Endothelial cell of umbilical vein (primary cell): Measurements from ENCODE around the gene CTLA4. TPM values are rescaled to one million over a fixed set of nuclear protein-coding genes. Genes with fewer than 3 reads are reported as not detected.

Experiments used
- BruUV-seq: library from RNA; stranded (reverse); fragments of 400-500 nt; replicated peaks from 2 replicates; lab custom pipeline; 2021; lab: Mats Ljungman, UMichigan
- CTCF ChIA-PET: fragments of 300-600, 350-600 bp; sonication (Branson Sonifier 250); formaldehyde crosslinking; loops from one replicate; lab custom pipeline; 2021; ENCODE audit warnings: antibody characterized with exemption, inconsistent platforms; lab: Charles Lee
- POLR2A ChIA-PET: fragments of 300-600, 350-600 bp; sonication (Branson Sonifier 250); formaldehyde crosslinking; loops from one replicate; lab custom pipeline; 2021; ENCODE audit warnings: antibody characterized with exemption, inconsistent platforms; lab: Charles Lee
- DNase-seq: peaks from one replicate; pipeline ENCODE4 v3.0.0-alpha.2; 2011; ENCODE audit warnings: low read depth, low spot score
- FAIRE-seq: peaks from 2 replicates; lab custom pipeline; 2011; peaks lifted over from hg19 to GRCh38; lab: Jason Lieb, UNC
- H2AFZ ChIP-seq: 2 replicates; pipeline ENCODE4 v1.6.0; 2012; ENCODE audit warnings: low read depth, low read length, control low read depth, inconsistent platforms
- H3K27ac ChIP-seq: 2 replicates; pipeline ENCODE4 v1.5.1; 2011; ENCODE audit warnings: low read depth, mild to moderate bottlenecking, control low read depth, low read length, moderate library complexity; ENCODE audit not compliant: insufficient read depth
- H3K27me3 ChIP-seq, 2 experiments: 2 replicates each; pipeline versions ENCODE4 v1.6.0 to v1.6.1; 2011; ENCODE audit warnings: low read length in 2 of 2, mixed read lengths in 1 of 2; ENCODE audit not compliant: control insufficient read depth in 2 of 2, insufficient read depth in 2 of 2
- H3K36me3 ChIP-seq, 2 experiments: 2 replicates in 1 of 2; 3 replicates in 1 of 2; pipeline ENCODE4 v1.5.1; 2011; ENCODE audit warnings: low read length in 2 of 2, mild to moderate bottlenecking in 1 of 2, moderate library complexity in 1 of 2; ENCODE audit not compliant: control insufficient read depth in 2 of 2, insufficient read depth in 2 of 2; ENCODE audit errors: extremely low read depth in 1 of 2
- H3K4me1 ChIP-seq: 3 replicates; pipeline ENCODE4 v1.5.1; 2011; ENCODE audit warnings: mild to moderate bottlenecking, low read length; ENCODE audit not compliant: control insufficient read depth, insufficient read depth; ENCODE audit errors: extremely low read depth
- H3K4me2 ChIP-seq: 2 replicates; pipeline ENCODE4 v1.6.1; 2011; ENCODE audit warnings: low read length, control low read depth, mixed read lengths; ENCODE audit not compliant: insufficient read depth
- H3K4me3 ChIP-seq, 3 experiments: fragments of 200-600 bp in 1 of 3; sonication (generic), shearing (Covaris generic) in 1 of 3; replicated peaks in 1 of 3; 2 replicates each; pipeline ENCODE4 v1.5.1; 2011 to 2016; ENCODE audit warnings: control low read depth in 3 of 3, low read length in 3 of 3, mild to moderate bottlenecking in 2 of 3, inconsistent platforms in 1 of 3, low read depth in 1 of 3, moderate library complexity in 1 of 3; ENCODE audit not compliant: insufficient read depth in 1 of 3
- H3K79me2 ChIP-seq: 2 replicates; pipeline ENCODE4 v1.6.0; 2012; ENCODE audit warnings: low read length, inconsistent platforms; ENCODE audit not compliant: control insufficient read depth, insufficient read depth
- H3K9ac ChIP-seq: replicated peaks from 2 replicates; pipeline ENCODE3; 2011; ENCODE audit warnings: low read length, control low read depth; ENCODE audit not compliant: insufficient read depth; ENCODE audit errors: extremely low read depth
- H3K9me1 ChIP-seq: replicated peaks from 3 replicates; pipeline ENCODE4 v1.6.0; 2011; ENCODE audit warnings: mild to moderate bottlenecking, low read length; ENCODE audit not compliant: control insufficient read depth, insufficient read depth; ENCODE audit errors: extremely low read depth
- H3K9me3 ChIP-seq: replicated peaks from 2 replicates; pipeline ENCODE4 v1.5.1; 2012; ENCODE audit warnings: low read length, inconsistent platforms; ENCODE audit not compliant: control insufficient read depth, insufficient read depth
- H4K20me1 ChIP-seq: replicated peaks from 2 replicates; pipeline ENCODE3; 2011; ENCODE audit warnings: mild to moderate bottlenecking, low read length; ENCODE audit not compliant: control insufficient read depth, insufficient read depth; ENCODE audit errors: extremely low read depth
- EZH2 ChIP-seq: IDR thresholded peaks from 2 replicates; pipeline ENCODE4 v1.6.1; 2012; ENCODE audit warnings: borderline replicate concordance, low read depth, mild to moderate bottlenecking, moderate library complexity, low read length, inconsistent platforms; ENCODE audit not compliant: severe bottlenecking
- FOS ChIP-seq: IDR thresholded peaks from 2 replicates; pipeline ENCODE4 v1.6.1; 2011; ENCODE audit warnings: mild to moderate bottlenecking, low read length, moderate library complexity, borderline replicate concordance; ENCODE audit not compliant: insufficient read depth
- GATA2 ChIP-seq: IDR thresholded peaks from 2 replicates; pipeline ENCODE4 v1.7.0; 2011; ENCODE audit warnings: low read depth, mild to moderate bottlenecking, moderate library complexity, mixed read lengths, low read length; ENCODE audit not compliant: insufficient read length, insufficient read depth
- JUN ChIP-seq: IDR thresholded peaks from 2 replicates; pipeline ENCODE4 v1.6.1; 2011; ENCODE audit warnings: borderline replicate concordance, low read depth; ENCODE audit not compliant: insufficient read length, insufficient read depth
- MYC ChIP-seq: IDR thresholded peaks from one replicate; pipeline ENCODE4 v1.6.1; 2011; ENCODE audit warnings: mild to moderate bottlenecking, low read depth, low read length
- POLR2A ChIP-seq: IDR thresholded peaks from 2 replicates; pipeline ENCODE4 v1.6.1; 2012; ENCODE audit warnings: low read depth, mild to moderate bottlenecking, control low read depth, low read length
- POLR2AphosphoS5 ChIP-seq: IDR thresholded peaks from 2 replicates; pipeline ENCODE4 v1.6.1; 2012; ENCODE audit warnings: low read depth, mild to moderate bottlenecking, control low read depth, low read length, moderate library complexity; ENCODE audit not compliant: insufficient read depth
- dilution Hi-C: fragments of 300-500 bp; cut with MboI; formaldehyde crosslinking; loops from one replicate; pipeline ENCODE4 v1.15.0; 2019; ENCODE audit warnings: low sequenced_read_pairs; ENCODE audit not compliant: extremely low pct_ligation_motif_present
- intact Hi-C: fragments of 100-400 bp; cut with micrococcal nuclease; formaldehyde crosslinking; loops from one replicate; pipeline ENCODE4 v1.10.0; 2022
- polyA plus RNA-seq, 4 experiments: library from polyadenylated mRNA; depleted of rRNA in 3 of 4; stranded (reverse) in 3 of 4; unstranded in 1 of 4; fragments of >200 nt; gene quantifications; 2 replicates each; pipeline versions ENCODE4 v1.2.1 to v1.2.3, GENCODE V29; 2011 to 2012; ENCODE audit warnings: missing spikeins in 1 of 4
- total RNA-seq: library from RNA; stranded (reverse); gene quantifications from 2 replicates; pipeline ENCODE4 v1.2.3, GENCODE V29; 2021
- TF ChIP-seq, protein P1 (sequence below), 2 donors: IDR thresholded peaks; 1 replicate in 1 of 2; 2 replicates in 1 of 2; pipeline ENCODE4 v1.5.1; 2011; ENCODE audit warnings: low read length in 2 of 2, mild to moderate bottlenecking in 2 of 2, moderate library complexity in 2 of 2, control low read depth in 1 of 2, inconsistent platforms in 1 of 2, low read depth in 1 of 2; ENCODE audit not compliant: insufficient read depth in 1 of 2; ENCODE audit errors: extremely low read depth in 1 of 2
- TF ChIP-seq, protein P2 (sequence below): IDR thresholded peaks from 2 replicates; pipeline ENCODE4 v1.6.1; 2011; ENCODE audit not compliant: insufficient read depth, insufficient read length

Gene CTLA4
- total and polyA plus RNA-seq, 2 donors (not counting 3 experiments of a cell fraction or from before 2014, with no cell fraction given), result not detected

DNA sequence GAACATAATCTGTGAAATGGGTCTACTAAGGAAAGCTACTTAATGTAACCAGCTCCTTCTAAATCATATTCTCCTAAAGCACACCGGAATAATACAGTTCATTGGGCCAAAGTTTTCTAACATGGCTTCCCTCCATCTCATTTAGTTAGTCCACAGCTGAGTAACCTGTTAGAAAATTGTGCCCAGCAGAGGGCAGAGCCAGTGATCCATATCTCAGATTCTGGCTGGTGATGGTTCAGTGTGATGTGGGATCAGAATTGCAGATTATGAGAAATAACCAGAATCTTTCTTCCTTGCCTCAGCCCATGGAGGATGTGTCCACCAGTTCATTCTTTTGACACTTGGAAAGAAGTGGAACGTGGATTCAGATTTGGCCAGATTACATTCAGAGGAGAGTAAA lies 9.4 kb upstream of the CTLA4 start:
- dilution Hi-C loops (no loop called here), intact Hi-C loops (no loop called here)

More for the DNA sequence above, 9.4 kb upstream of the CTLA4 start:
- Histone ChIP-seq H3K27ac (no peak overlapping the region), H3K9ac (no peak overlapping the region), H3K9me1 (no peaks in the 10 kb centered on the region), H3K9me3 (no peaks in the 10 kb centered on the region), H3K79me2 (no peaks in the 10 kb centered on the region), H3K36me3 (no peaks in the 10 kb centered on the region), H3K4me1 (no peaks in the 10 kb centered on the region), H3K4me3 (no peak overlapping the region), H3K27me3 (peaks cover 4 to 5% of the 10 kb centered on the region in 2 experiments), H3K4me2 (no peak overlapping the region), H2AFZ (no peak overlapping the region), H4K20me1 (no peaks in the 10 kb centered on the region)
- FAIRE-seq, result no peak
- CTCF ChIA-PET, result no interaction called here
- BruUV-seq, result no TSS peak
- POLR2A ChIA-PET, result no interaction called here
- TF ChIP-seq EZH2 (no peak), GATA2 (no peak), JUN (no peak), POLR2AphosphoS5 (no peak), POLR2A (no peak), MYC (no peak), FOS (no peak)
- TF ChIP-seq, protein P1, sequence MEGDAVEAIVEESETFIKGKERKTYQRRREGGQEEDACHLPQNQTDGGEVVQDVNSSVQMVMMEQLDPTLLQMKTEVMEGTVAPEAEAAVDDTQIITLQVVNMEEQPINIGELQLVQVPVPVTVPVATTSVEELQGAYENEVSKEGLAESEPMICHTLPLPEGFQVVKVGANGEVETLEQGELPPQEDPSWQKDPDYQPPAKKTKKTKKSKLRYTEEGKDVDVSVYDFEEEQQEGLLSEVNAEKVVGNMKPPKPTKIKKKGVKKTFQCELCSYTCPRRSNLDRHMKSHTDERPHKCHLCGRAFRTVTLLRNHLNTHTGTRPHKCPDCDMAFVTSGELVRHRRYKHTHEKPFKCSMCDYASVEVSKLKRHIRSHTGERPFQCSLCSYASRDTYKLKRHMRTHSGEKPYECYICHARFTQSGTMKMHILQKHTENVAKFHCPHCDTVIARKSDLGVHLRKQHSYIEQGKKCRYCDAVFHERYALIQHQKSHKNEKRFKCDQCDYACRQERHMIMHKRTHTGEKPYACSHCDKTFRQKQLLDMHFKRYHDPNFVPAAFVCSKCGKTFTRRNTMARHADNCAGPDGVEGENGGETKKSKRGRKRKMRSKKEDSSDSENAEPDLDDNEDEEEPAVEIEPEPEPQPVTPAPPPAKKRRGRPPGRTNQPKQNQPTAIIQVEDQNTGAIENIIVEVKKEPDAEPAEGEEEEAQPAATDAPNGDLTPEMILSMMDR (IDR thresholded peaks at IDR 0.05; ENCODE audit: extremely low read depth in 1 of 2, insufficient read depth in 1 of 2, low read depth in 1 of 2, low read length in 2 of 2), result no peak
- TF ChIP-seq, protein P2, sequence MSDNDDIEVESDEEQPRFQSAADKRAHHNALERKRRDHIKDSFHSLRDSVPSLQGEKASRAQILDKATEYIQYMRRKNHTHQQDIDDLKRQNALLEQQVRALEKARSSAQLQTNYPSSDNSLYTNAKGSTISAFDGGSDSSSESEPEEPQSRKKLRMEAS, result no peak
- DNase-seq, result no peak
